ENCODE data around the gene ENOSF1. TPM values are rescaled to one million over a fixed set of nuclear protein-coding genes. Genes with fewer than 3 reads are reported as not detected.
A peak's percentile ranks its signal among the peaks of the same experiment; 100 is the strongest.

The ENOSF1 gene
- total and polyA plus RNA-seq, 7 experiments from 2014 or later = 12.2 to 137 (median 86.5) TPM

DNA sequence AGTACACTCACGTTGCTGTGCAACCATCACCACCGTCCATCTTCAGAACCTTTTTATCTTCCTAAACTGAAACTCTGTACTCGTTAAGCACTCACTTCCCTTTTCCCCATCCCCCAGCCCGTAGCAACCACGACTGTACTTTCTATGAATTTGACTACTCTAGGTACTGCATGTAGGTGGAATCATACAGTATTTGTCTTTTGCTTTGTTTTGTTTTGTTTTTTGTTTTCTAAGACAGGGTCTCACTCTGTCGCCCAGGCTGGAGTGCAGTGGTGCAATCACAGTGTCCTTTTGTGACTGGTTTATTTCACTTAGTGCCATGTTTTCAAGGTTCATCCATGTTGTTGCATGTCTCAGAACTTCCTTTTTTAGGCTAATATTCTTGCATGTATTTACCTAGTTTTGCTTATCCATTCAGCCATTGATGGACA lies 62.0 kb downstream of the ENOSF1 start:
- CTCF ChIA-PET = no interaction called here
- H3K4me3 Mint-ChIP-seq = peak overlapping the region in 5 of 10 donors; percentile 10 to 79 (median 30)
- no peaks in the 10 kb centered on the region for H3K36me3 ChIP-seq (ENCODE audit: control insufficient read depth in 2 of 3, insufficient read depth in 3 of 3, low read length in 3 of 3)
- peaks cover 0 to 6% (median under 1%) of the 10 kb centered on the region in 5 donors for H3K36me3 Mint-ChIP-seq
- peaks cover 0 to 2% (median 0%) of the 10 kb centered on the region in 11 donors for H3K9me3 Mint-ChIP-seq
- intact Hi-C loops (cut with micrococcal nuclease) = loop anchor here in 1 of 2 donors (1.0 kb wide), 1 partner anchor 8 kb away; no protein-coding TSS in a partner anchor
- H3K4me1 Mint-ChIP-seq = peaks cover 3 to 14% (median 6%) of the 10 kb centered on the region in 7 donors
- no peak overlapping the region for H3K27ac ChIP-seq (ENCODE audit: low read depth, low read length)
- ATAC-seq (peak; percentile 61), DNase-seq (peak in 1 of 9 donors; percentile 20)
- H3K27me3 ChIP-seq (ENCODE audit: control insufficient read depth in 2 of 2, insufficient read depth in 2 of 2, low read length in 2 of 2) = no peaks in the 10 kb centered on the region
- POLR2A ChIA-PET = no interaction called here
- no peaks in the 10 kb centered on the region for H3K9me3 ChIP-seq (ENCODE audit: control insufficient read depth in 2 of 3, low read length in 3 of 3)
- H3K27me3 Mint-ChIP-seq = peaks cover 0 to 25% (median 19%) of the 10 kb centered on the region in 5 donors
- no peaks in the 10 kb centered on the region for H3K4me1 ChIP-seq (ENCODE audit: control insufficient read depth in 2 of 2, insufficient read depth in 2 of 2, low read length in 2 of 2)
- H3K27ac Mint-ChIP-seq = peak overlapping the region in 2 of 9 donors; percentile 82
- no peak overlapping the region for H3K4me3 ChIP-seq (ENCODE audit: low read length)

- ATAC-seq (no peak), DNase-seq (no peak)
- peaks cover 2 to 14% (median 8%) of the 10 kb centered on the region in 5 donors for H3K27me3 Mint-ChIP-seq
- ChIA-PET CTCF (no interaction called here), POLR2A (no interaction called here)
- Histone ChIP-seq H3K4me1 (ENCODE audit: control insufficient read depth in 2 of 2, insufficient read depth in 2 of 2, low read length in 2 of 2) (no peaks in the 10 kb centered on the region), H3K27ac (ENCODE audit: low read depth, low read length) (no peak overlapping the region), H3K4me3 (ENCODE audit: low read length) (no peak overlapping the region), H3K36me3 (ENCODE audit: control insufficient read depth in 2 of 3, insufficient read depth in 3 of 3, low read length in 3 of 3) (no peaks in the 10 kb centered on the region), H3K9me3 (ENCODE audit: control insufficient read depth in 2 of 3, low read length in 3 of 3) (no peaks in the 10 kb centered on the region), H3K27me3 (ENCODE audit: control insufficient read depth in 2 of 2, insufficient read depth in 2 of 2, low read length in 2 of 2) (no peaks in the 10 kb centered on the region)
- no peaks in the 10 kb centered on the region for H3K9me3 Mint-ChIP-seq
- intact Hi-C loops (cut with micrococcal nuclease) = no loop called here
- no peak overlapping the region for H3K27ac Mint-ChIP-seq
- H3K36me3 Mint-ChIP-seq = peaks cover 0 to 6% (median 0%) of the 10 kb centered on the region in 5 donors
- no peak overlapping the region for H3K4me3 Mint-ChIP-seq
- peaks cover 3 to 10% (median 6%) of the 10 kb centered on the region in 7 donors for H3K4me1 Mint-ChIP-seq
Observed at GRCh38 chr18:649341-649740, 63.1 kb downstream of the ENOSF1 start.

GRCh38 chr18:647304-647703 lies 65.1 kb downstream of the ENOSF1 start:
- H3K4me3 Mint-ChIP-seq = no peak overlapping the region
- POLR2A ChIA-PET = no interaction called here

DNA sequence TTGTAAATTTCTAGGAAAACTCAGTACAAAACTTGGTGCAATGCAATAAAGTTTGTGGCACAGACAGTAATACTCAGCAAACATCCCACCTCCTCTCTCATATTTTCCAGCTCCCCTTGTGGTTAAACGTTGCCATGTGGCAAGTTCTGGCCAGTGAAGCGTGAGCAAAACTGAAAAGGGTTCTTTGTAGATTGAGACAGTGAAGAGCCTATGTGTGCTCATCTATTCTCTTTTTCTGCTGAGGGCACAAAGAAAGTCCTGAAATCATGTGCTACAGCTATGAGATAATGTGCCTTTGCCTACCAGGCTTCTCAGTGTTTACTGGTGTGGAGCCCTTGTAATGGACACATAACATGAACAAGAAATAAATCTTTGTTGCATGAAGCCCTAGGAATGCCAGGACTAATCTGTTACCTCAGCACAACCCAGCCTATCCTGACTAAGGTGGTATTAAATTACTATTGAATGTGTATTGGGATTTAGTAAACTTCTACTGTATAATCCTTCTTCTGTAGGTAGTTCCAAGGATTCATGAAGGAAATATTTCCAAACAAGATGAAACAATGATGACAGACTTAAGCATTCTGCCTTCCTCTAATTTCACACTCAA lies 67.9 kb downstream of the ENOSF1 start:
- Histone ChIP-seq H3K4me1 (ENCODE audit: control insufficient read depth in 2 of 2, insufficient read depth in 2 of 2, low read length in 2 of 2) (no peaks in the 10 kb centered on the region), H3K27me3 (ENCODE audit: control insufficient read depth in 2 of 2, insufficient read depth in 2 of 2, low read length in 2 of 2) (no peaks in the 10 kb centered on the region), H3K9me3 (ENCODE audit: control insufficient read depth in 2 of 3, low read length in 3 of 3) (no peaks in the 10 kb centered on the region), H3K4me3 (ENCODE audit: low read length) (no peak overlapping the region), H3K36me3 (ENCODE audit: control insufficient read depth in 2 of 3, insufficient read depth in 3 of 3, low read length in 3 of 3) (no peaks in the 10 kb centered on the region), H3K27ac (ENCODE audit: low read depth, low read length) (no peak overlapping the region)
- H3K27me3 Mint-ChIP-seq = peaks cover 0 to 24% (median 5%) of the 10 kb centered on the region in 5 donors
- no peaks in the 10 kb centered on the region for H3K36me3 Mint-ChIP-seq
- ATAC-seq (no peak), DNase-seq (no peak)
- no peak overlapping the region for H3K4me3 Mint-ChIP-seq
- H3K9me3 Mint-ChIP-seq = no peaks in the 10 kb centered on the region
- H3K4me1 Mint-ChIP-seq = no peaks in the 10 kb centered on the region
- intact Hi-C loops (cut with micrococcal nuclease) = no loop called here
- H3K27ac Mint-ChIP-seq = no peak overlapping the region
- ChIA-PET CTCF (no interaction called here), POLR2A (no interaction called here)

More at GRCh38 chr18:647304-647703, 65.1 kb downstream of the ENOSF1 start:
- peaks cover 3 to 10% (median 6%) of the 10 kb centered on the region in 7 donors for H3K4me1 Mint-ChIP-seq
- no peaks in the 10 kb centered on the region for H3K9me3 ChIP-seq (ENCODE audit: control insufficient read depth in 2 of 3, low read length in 3 of 3)
- no peak overlapping the region for H3K27ac Mint-ChIP-seq
- H3K36me3 Mint-ChIP-seq = peaks cover 0 to 2% (median 0%) of the 10 kb centered on the region in 5 donors
- intact Hi-C loops (cut with micrococcal nuclease) = no loop called here
- H3K4me1 ChIP-seq (ENCODE audit: control insufficient read depth in 2 of 2, insufficient read depth in 2 of 2, low read length in 2 of 2) = no peaks in the 10 kb centered on the region
- H3K27me3 Mint-ChIP-seq = peaks cover 0 to 11% (median 8%) of the 10 kb centered on the region in 5 donors
- H3K9me3 Mint-ChIP-seq = no peaks in the 10 kb centered on the region
- H3K4me3 ChIP-seq (ENCODE audit: low read length) = no peak overlapping the region
- CTCF ChIA-PET = no interaction called here
- H3K27ac ChIP-seq (ENCODE audit: low read depth, low read length) = no peak overlapping the region
- no peak for DNase-seq
- ATAC-seq = no peak
- H3K36me3 ChIP-seq (ENCODE audit: control insufficient read depth in 2 of 3, insufficient read depth in 3 of 3, low read length in 3 of 3) = no peaks in the 10 kb centered on the region
- no peaks in the 10 kb centered on the region for H3K27me3 ChIP-seq (ENCODE audit: control insufficient read depth in 2 of 2, insufficient read depth in 2 of 2, low read length in 2 of 2)

DNA sequence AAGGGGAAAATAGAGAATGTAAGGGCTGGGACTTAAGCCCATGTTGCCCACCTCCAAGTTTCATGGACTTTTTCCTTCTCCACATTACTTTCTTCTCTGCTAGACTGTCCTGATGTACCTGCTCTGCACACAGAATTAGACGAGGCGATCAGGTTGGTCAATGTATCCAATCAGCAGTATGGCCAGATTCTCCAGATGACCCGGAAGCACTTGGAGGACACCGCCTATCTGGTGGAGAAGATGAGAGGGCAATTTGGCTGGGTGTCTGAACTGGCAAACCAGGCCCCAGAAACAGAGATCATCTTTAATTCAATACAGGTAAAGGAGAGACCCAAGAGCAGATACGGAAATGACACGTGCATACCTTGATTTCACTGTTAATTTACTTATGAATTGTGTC lies 71.2 kb downstream of the ENOSF1 start:
- ATAC-seq (no peak), DNase-seq (no peak)
- H3K4me1 Mint-ChIP-seq = no peaks in the 10 kb centered on the region
- intact Hi-C loops (cut with micrococcal nuclease) = no loop called here
- H3K36me3 ChIP-seq (ENCODE audit: control insufficient read depth in 2 of 3, insufficient read depth in 3 of 3, low read length in 3 of 3) = no peaks in the 10 kb centered on the region
- no peaks in the 10 kb centered on the region for H3K27me3 ChIP-seq (ENCODE audit: control insufficient read depth in 2 of 2, insufficient read depth in 2 of 2, low read length in 2 of 2)
- H3K27me3 Mint-ChIP-seq = peaks cover 4 to 26% (median 11%) of the 10 kb centered on the region in 5 donors
- no peaks in the 10 kb centered on the region for H3K4me1 ChIP-seq (ENCODE audit: control insufficient read depth in 2 of 2, insufficient read depth in 2 of 2, low read length in 2 of 2)
- no peak overlapping the region for H3K4me3 ChIP-seq (ENCODE audit: low read length)
- H3K9me3 Mint-ChIP-seq = no peaks in the 10 kb centered on the region
- CTCF ChIA-PET = no interaction called here
- no peak overlapping the region for H3K27ac ChIP-seq (ENCODE audit: low read depth, low read length)
- POLR2A ChIA-PET = no interaction called here
- no peak overlapping the region for H3K4me3 Mint-ChIP-seq
- H3K27ac Mint-ChIP-seq = no peak overlapping the region
- H3K36me3 Mint-ChIP-seq = no peaks in the 10 kb centered on the region
- H3K9me3 ChIP-seq (ENCODE audit: control insufficient read depth in 2 of 3, low read length in 3 of 3) = no peaks in the 10 kb centered on the region

DNA sequence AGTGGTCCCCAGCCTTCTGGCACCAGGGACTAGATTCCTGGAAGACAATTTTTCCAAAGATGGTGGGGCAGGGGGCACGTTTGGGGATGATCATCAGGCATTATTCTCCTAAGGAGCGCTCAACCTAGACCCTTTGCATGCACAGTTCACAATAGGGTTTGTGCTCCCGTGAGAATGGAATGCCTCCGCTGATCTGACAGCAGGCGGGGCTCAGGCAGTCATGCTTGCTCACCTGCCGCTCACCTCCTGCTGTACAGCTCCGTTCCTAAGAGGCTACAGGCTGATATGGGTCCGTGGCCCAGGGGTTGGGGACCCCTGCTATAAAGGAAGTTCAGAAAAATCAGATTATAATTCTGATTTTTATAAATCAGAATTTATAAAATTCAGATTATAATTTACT lies 77.3 kb downstream of the ENOSF1 start:
- no peaks in the 10 kb centered on the region for H3K4me1 ChIP-seq (ENCODE audit: control insufficient read depth in 2 of 2, insufficient read depth in 2 of 2, low read length in 2 of 2)
- no peak for ATAC-seq
- H3K27ac ChIP-seq (ENCODE audit: low read depth, low read length) = no peak overlapping the region
- no peaks in the 10 kb centered on the region for H3K36me3 ChIP-seq (ENCODE audit: control insufficient read depth in 2 of 3, insufficient read depth in 3 of 3, low read length in 3 of 3)
- Mint-ChIP-seq H3K4me3 (no peak overlapping the region), H3K9me3 (peaks cover 0 to 4% (median 0%) of the 10 kb centered on the region in 11 donors), H3K27ac (no peak overlapping the region), H3K27me3 (peaks cover 4 to 25% (median 9%) of the 10 kb centered on the region in 5 donors), H3K36me3 (peaks cover 0 to 4% (median 0%) of the 10 kb centered on the region in 5 donors), H3K4me1 (no peaks in the 10 kb centered on the region)
- ChIA-PET POLR2A (no interaction called here), CTCF (no interaction called here)
- intact Hi-C loops (cut with micrococcal nuclease) = no loop called here
- H3K4me3 ChIP-seq (ENCODE audit: low read length) = no peak overlapping the region
- no peaks in the 10 kb centered on the region for H3K9me3 ChIP-seq (ENCODE audit: control insufficient read depth in 2 of 3, low read length in 3 of 3)
- DNase-seq = no peak
- no peaks in the 10 kb centered on the region for H3K27me3 ChIP-seq (ENCODE audit: control insufficient read depth in 2 of 2, insufficient read depth in 2 of 2, low read length in 2 of 2)

DNA sequence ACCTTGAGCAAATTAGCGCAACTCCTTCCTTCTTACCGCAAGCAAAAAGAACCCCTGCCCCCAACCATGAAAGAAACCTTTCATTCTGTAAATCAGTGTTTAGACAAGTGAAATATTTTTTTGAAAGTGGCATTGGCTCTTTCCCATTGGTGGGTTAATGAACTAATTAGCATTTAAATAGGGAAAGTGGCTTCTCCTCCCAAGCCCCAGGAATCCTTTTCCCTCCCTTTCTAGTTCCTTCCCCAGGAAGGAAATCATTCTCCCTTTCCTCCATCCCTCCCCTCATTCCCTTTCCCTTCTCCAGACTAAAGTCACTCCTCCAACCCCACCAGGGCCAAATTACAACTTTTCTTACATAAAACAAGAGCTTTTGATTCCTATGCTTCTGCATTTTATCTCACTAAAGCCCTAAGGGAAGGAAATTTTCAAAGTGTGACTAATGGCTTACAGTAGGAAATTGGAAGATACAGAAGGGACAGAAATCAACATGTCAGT lies 77.8 kb downstream of the ENOSF1 start:
- POLR2A ChIA-PET = no interaction called here
- H3K9me3 Mint-ChIP-seq = peaks cover 0 to 4% (median 0%) of the 10 kb centered on the region in 11 donors

More for the DNA sequence above, 77.8 kb downstream of the ENOSF1 start:
- no peak overlapping the region for H3K27ac Mint-ChIP-seq
- H3K4me3 Mint-ChIP-seq = no peak overlapping the region
- Histone ChIP-seq H3K9me3 (ENCODE audit: control insufficient read depth in 2 of 3, low read length in 3 of 3) (no peaks in the 10 kb centered on the region), H3K36me3 (ENCODE audit: control insufficient read depth in 2 of 3, insufficient read depth in 3 of 3, low read length in 3 of 3) (no peaks in the 10 kb centered on the region), H3K27me3 (ENCODE audit: control insufficient read depth in 2 of 2, insufficient read depth in 2 of 2, low read length in 2 of 2) (no peaks in the 10 kb centered on the region), H3K27ac (ENCODE audit: low read depth, low read length) (no peak overlapping the region), H3K4me1 (ENCODE audit: control insufficient read depth in 2 of 2, insufficient read depth in 2 of 2, low read length in 2 of 2) (no peaks in the 10 kb centered on the region), H3K4me3 (ENCODE audit: low read length) (no peak overlapping the region)
- H3K27me3 Mint-ChIP-seq = peaks cover 4 to 21% (median 9%) of the 10 kb centered on the region in 5 donors
- no peak for DNase-seq
- CTCF ChIA-PET = no interaction called here
- ATAC-seq = no peak
- intact Hi-C loops (cut with micrococcal nuclease) = no loop called here
- H3K4me1 Mint-ChIP-seq = no peaks in the 10 kb centered on the region
- H3K36me3 Mint-ChIP-seq = peaks cover 0 to 4% (median 0%) of the 10 kb centered on the region in 5 donors
